Type B pancreatic cell (in vitro differentiated cells): ENCODE data around the gene USP7. TPM values are rescaled to one million over a fixed set of nuclear protein-coding genes. Genes with fewer than 3 reads are reported as not detected.

ENCODE experiments used
- DNase-seq: peaks from one replicate; pipeline ENCODE4 v3.0.0; 2021; ENCODE audit warnings: mixed read lengths; ENCODE audit not compliant: unreplicated experiment; ENCODE audit errors: extremely low spot score
- H3K27ac Mint-ChIP-seq: 2 replicates; pipeline ENCODE4 v1.8.0; 2021; ENCODE audit warnings: mild to moderate bottlenecking, mixed read lengths
- H3K27me3 Mint-ChIP-seq: 2 replicates; pipeline ENCODE4 v1.8.0; 2021; ENCODE audit warnings: mixed read lengths
- H3K36me3 Mint-ChIP-seq: 2 replicates; pipeline ENCODE4 v1.8.0; 2021; ENCODE audit warnings: mixed read lengths
- H3K4me1 Mint-ChIP-seq: one replicate; pipeline ENCODE4 v1.8.0; 2021; ENCODE audit warnings: mixed read lengths; ENCODE audit not compliant: unreplicated experiment
- H3K4me3 Mint-ChIP-seq: 2 replicates; pipeline ENCODE4 v1.8.0; 2021; ENCODE audit warnings: mild to moderate bottlenecking, mixed read lengths
- H3K9me3 Mint-ChIP-seq: 2 replicates; pipeline ENCODE4 v1.8.0; 2021; ENCODE audit warnings: mixed read lengths
- total RNA-seq: library from RNA; stranded (reverse); gene quantifications from 2 replicates; pipeline ENCODE4 v1.2.1, GENCODE V29; 2021; ENCODE audit warnings: low replicate concordance
- TF ChIP-seq, protein P1 (sequence below): fragments of 200-600 bp; sonication (generic); conservative IDR thresholded peaks from 2 replicates; pipeline ENCODE4 v1.5.0; 2021; ENCODE audit warnings: antibody characterized with exemption, mild to moderate bottlenecking

Gene USP7
- total RNA-seq, 1 donor from 2014 or later = 118 TPM

DNA sequence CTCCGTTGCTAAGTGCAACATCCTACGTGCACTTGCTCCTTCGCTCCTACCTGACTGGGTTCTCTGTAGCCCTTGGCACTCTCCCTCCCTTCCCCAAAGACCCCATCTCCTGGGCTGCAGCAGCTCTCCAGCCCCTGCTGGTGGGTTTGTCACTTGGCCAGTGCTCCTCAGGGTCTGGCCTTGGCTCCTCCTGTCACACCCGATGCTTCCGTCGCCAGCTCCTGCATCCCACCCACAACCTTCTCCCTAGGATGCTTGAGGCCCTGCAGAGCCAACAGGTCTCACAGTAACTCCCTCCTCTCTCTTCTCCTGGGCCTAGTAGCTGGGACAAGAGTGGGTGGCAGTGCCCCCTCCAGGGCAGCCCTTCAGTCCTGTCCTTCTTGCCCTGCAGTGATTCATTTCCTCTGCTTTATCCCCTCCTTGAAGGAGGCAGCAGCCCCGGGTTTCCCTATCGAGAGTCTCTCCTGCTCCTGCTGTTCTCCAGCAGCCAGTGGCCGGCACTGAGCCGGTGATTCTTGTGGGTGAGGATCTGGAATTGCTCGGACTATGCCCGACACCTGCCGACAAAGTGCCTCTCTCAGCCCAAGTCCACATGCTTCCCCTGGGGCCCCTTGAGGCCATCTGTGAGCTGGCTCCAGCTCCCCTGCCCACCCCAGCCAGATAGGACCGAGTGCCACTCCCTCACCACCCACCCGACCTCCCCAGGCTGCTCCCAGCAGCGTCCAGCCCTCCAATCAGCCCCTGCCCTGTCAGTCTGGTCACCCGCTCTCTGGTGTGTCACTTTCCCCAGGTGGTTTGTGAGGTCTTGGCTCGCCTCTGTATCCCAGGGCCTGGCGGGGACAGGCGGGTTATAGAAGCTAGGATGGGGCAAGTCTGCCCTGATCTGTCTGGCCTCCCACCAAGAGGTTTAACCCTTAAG, 77.8 kb downstream of the USP7 start:
- no peak for DNase-seq
- Mint-ChIP-seq H3K4me3 (peak overlapping the region; percentile 22), H3K4me1 (peaks cover 16% of the 10 kb centered on the region), H3K9me3 (no peaks in the 10 kb centered on the region), H3K27me3 (no peaks in the 10 kb centered on the region), H3K27ac (peak overlapping the region; percentile 89), H3K36me3 (peaks cover 11% of the 10 kb centered on the region)
- TF ChIP-seq, protein P1, sequence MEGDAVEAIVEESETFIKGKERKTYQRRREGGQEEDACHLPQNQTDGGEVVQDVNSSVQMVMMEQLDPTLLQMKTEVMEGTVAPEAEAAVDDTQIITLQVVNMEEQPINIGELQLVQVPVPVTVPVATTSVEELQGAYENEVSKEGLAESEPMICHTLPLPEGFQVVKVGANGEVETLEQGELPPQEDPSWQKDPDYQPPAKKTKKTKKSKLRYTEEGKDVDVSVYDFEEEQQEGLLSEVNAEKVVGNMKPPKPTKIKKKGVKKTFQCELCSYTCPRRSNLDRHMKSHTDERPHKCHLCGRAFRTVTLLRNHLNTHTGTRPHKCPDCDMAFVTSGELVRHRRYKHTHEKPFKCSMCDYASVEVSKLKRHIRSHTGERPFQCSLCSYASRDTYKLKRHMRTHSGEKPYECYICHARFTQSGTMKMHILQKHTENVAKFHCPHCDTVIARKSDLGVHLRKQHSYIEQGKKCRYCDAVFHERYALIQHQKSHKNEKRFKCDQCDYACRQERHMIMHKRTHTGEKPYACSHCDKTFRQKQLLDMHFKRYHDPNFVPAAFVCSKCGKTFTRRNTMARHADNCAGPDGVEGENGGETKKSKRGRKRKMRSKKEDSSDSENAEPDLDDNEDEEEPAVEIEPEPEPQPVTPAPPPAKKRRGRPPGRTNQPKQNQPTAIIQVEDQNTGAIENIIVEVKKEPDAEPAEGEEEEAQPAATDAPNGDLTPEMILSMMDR = peak; percentile 43

DNA sequence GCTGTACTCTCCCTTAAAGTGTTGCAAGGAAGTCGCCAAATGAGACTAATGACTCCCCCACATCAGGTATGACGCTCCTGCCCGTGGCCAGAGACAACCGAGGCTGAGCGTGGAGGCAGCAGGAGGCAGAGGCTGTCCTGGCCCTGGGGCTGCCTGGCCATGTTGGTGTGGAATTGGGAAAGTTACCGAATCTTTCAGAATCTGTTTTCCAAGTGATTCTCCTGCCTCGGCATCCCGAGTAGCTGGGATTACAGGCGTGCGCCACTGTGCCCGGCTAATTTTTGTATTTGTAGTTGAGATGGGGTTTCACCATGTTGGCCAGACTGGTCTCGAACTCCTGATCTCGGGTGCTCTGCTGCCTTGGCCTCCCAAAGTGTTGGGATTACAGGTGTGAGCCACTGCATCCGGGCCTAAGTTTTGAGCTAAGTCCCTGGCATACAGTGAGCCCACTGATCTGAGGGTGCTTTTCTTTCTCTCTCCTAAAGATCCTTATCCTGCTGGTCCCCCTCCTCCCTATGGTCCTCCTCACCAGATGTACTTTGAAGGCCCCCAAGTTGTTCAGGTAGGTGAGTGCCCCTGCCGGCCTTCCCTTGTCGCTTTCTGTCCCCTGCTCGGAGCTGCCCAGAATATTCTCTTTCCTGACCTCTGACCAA, 80.9 kb downstream of the USP7 start:
- H3K36me3 Mint-ChIP-seq = peaks cover 6% of the 10 kb centered on the region
- peaks cover 25% of the 10 kb centered on the region for H3K4me1 Mint-ChIP-seq
- TF ChIP-seq, protein P1 = no peak
- DNase-seq = no peak
- no peak overlapping the region for H3K4me3 Mint-ChIP-seq
- H3K9me3 Mint-ChIP-seq = no peaks in the 10 kb centered on the region
- H3K27me3 Mint-ChIP-seq = no peaks in the 10 kb centered on the region
- H3K27ac Mint-ChIP-seq = no peak overlapping the region

DNA sequence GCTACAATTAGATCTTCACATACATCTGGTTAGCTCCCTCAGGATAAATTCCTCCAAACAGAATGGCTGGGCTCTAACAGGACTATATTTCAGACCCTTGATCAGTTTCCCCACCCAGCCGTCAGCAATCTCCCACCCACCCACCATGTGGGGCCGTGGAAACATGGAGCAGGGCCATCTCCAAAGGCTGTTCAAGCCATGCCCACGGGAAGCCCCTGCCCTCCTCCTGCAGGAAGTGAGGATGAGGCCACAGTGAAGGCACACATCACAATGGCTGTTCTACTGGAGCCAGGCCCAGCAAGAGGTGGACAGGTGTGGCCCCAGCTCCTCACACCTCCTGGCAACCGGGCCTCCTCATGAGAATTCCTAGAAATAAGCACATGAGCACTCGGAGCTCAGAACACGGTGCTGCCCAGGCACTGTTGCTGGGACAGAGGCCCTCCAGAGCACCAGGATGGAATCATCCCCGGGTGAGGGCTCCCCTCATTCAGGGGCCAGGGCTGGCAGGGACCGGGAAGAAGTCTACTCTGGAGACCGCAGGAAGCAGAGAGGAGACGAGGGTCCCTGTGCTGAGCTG, 81.6 kb downstream of the USP7 start, which contains the start of gene LITAFD:
TSS of gene LITAFD (plus strand) at position 311 of the 577 bp plus-strand sequence. CDS start 2,005 bp downstream, outside the sequence.
- Mint-ChIP-seq H3K9me3 (no peaks in the 10 kb centered on the region), H3K27me3 (no peaks in the 10 kb centered on the region), H3K4me3 (no peak within 1 kb of the TSS), H3K4me1 (peaks cover 25% of the 10 kb centered on the region), H3K27ac (no peak within 1 kb of the TSS), H3K36me3 (peaks cover 3% of the 10 kb centered on the region)
- TF ChIP-seq, protein P1 = no peak
- DNase-seq = no peak

DNA sequence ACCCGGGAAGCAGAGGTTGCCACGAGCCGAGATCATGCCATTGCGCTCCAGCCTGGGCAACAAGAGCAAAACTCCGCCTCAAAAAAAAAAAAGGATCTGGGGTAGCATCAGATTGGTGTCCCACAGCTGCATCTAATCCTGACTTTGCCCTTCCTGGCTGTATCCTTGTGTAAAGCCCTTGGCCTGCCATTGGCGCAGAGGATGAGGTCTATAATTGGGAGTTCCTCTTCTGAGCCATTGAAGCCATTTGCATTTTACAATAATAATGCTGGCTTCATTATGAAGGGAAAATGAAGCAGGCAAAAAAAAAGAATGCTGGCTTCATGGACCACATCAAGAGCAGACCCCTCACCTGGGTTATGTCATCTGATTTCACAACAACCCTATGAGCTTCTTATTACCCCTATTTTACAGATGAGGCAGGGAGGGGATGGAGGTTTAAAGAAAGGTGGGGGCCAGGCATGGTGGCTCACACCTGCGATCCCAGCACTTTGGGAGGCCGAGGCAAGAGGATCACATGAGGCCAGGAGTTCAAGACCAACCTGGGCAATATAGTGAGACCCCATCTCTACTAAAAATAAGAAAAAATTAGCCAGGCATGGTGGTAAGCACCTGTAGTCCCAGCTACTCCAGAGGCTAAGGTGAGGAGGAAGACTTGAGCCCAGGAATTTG, 82.7 kb downstream of the USP7 start:
- no peak for DNase-seq
- no peak overlapping the region for H3K4me3 Mint-ChIP-seq
- TF ChIP-seq, protein P1 = no peak
- no peaks in the 10 kb centered on the region for H3K27me3 Mint-ChIP-seq
- H3K36me3 Mint-ChIP-seq = no peaks in the 10 kb centered on the region
- no peak overlapping the region for H3K27ac Mint-ChIP-seq
- H3K9me3 Mint-ChIP-seq = no peaks in the 10 kb centered on the region
- peaks cover 19% of the 10 kb centered on the region for H3K4me1 Mint-ChIP-seq

DNA sequence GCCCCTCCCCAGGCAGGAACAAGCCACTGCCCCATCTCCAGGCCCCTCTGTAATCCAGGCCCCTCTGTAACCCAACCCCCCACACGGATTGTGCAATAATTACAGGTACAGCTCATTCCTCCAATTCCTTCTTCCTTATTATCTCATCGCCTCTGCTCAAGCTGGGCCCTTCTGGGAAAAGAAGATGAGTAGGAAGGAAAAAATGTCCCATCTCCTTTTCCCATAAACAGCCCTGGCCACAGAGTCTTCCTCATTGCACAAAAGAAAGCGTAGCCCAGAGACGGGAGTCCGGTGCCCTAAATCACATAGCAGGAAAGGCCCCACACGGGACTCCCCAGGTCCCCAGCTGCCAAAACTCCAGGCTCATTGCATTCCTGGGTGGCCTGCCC, 85.2 kb downstream of the USP7 start:
- Mint-ChIP-seq H3K4me3 (no peak overlapping the region), H3K36me3 (no peaks in the 10 kb centered on the region), H3K27me3 (no peaks in the 10 kb centered on the region), H3K9me3 (no peaks in the 10 kb centered on the region), H3K4me1 (peaks cover 9% of the 10 kb centered on the region), H3K27ac (peak overlapping the region; percentile 54)
- TF ChIP-seq, protein P1 = no peak
- DNase-seq = no peak
